Left hindlimb (tissue), 1 donor: ENCODE data around the gene SCN2B.

Experiments used
- DNase-seq: peaks from one replicate; pipeline ENCODE4 v3.0.0-alpha.2; 2018

SCN2B gene

DNA sequence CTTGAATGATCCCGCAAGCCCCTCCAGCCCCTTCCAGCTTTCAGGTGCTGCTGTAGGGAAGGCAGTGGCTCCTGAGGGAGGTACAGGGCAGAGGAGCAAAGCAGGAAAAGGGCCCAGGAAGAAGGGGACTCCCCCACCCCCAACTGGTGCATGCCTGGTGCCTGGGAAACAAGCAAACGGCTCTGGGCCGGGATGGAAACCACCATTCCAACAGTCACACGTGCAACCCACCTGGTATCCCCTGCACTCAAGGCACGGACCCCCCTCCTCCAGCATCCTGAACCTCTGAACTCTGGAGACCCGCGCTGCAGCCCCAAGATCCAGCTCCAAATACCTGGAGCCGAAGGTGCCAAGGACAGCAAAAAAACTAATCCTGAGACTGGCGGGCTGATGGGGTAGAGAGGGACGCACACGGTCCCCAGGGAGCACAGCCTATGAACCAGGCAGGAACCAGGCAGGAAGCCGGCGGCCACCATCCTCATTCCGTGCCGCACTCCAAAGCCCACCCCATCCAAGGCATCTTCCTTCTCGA lies 24.4 kb downstream of the SCN2B start:
- DNase-seq: no peak

DNA sequence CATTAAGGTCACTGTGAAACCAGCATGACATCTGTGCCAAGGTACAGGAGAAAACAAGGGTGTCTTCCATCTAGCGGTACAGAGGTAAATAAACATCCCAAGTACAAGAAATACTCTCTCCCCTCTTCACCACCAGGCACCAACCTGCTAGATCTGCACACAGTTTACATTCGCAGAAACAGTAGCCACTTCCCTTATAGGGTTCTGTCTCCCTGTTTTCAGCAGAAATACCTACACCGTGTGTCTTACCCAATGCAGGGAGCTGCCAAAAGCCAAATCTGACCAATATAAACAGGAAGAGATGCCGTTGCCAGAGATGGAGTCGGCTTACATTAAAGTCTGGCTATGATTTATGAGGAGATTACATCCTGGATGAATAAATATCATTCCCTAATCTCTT lies 25.0 kb downstream of the SCN2B start:
- DNase-seq: no peak

DNA sequence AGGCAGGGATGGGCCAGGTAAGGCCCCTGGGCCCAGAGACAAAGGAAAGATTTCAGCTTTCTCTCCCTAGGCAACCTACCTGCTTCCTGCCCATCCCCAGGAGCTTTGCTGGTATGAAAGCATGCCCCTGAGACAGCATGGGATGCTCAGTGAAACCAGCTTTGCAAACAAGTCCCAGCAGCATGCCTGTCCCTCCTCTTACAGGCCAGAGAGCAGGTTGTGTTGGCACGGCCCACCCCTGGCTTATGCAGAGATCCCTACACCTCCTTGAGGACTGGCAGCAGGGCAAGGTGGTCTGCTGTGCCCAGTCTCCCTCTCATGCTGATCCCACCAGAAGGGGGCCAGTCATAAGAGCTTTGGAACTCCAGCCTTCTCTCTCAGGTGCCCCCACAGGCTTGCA lies 26.9 kb downstream of the SCN2B start:
- DNase-seq: no peak

DNA sequence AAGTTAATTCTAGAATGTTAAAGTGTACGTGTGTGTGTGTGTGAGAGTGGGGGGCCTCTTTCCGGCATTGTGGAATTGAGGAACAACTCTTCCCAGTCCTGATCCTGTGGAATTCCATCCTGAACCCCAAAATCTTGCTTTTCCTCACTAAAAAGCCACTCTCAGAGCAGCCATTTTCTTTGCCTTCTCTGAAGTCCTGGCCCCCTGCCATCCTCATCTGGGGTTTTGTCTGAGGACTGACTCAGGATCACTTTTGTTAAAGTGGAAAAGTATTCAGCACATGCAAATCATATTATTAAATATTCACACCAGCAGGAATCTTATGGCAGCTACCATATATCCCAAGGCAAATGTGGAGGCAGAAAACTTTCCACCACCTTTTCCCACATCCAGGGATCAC lies 27.6 kb downstream of the SCN2B start:
- no peak for DNase-seq

DNA sequence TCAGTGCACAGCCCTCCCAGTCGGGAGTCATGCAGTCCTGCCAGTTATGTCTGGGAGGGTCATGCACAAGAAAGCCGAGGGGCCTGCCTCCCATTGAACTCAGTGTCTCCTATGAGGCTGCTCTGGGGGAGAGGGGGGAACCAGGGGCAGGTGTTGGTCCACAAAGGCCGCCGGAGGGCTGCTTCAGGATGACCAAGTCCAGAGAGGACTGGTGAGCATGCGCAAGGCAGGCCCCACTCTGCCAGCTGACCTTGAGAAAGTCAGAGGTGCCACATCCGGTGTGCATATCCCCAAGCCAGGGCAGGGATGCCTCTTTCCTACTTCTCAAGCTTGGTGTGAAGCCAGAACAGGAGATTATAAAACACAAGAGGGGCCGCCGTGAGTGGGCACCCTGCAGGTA lies 28.2 kb downstream of the SCN2B start:
- no peak for DNase-seq

DNA sequence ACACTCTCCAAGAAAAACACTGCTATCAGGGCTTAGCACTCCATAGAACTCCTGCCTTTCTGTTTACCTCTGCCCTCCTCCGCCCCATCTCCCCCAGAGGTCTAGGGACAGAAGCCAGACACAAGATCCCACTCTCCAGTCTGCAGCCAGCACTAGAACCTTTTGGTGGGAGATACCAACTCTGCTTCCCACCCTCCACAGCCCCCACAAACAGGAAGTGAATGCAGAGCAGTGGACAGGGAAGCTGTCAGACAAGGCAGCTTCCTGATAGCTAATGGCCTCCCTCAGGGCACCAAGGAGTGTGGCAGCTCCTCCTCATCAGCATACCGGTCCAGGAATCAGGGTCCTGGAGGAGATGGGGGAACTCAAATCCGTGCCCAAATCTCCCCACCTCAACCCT lies 28.9 kb downstream of the SCN2B start:
- DNase-seq: no peak

DNA sequence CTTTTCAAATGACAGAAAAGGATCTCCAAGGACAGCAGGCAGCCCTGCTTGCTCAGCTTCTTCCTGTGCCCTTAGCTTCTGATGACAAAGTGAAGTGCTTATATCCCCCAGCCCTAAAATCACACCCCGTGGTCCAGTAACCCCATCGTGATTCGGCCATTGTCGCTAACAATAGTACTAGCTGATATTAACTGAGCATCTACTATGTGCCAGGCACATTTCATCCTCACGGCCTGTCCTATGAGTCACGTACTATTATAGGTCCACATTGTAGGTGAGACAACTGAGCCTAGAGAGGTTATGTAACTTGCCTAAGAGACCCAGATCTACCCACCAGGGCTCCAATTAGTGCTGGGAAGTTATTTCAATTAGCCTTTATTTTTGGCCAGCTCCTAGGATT lies 29.9 kb downstream of the SCN2B start:
- no peak for DNase-seq

DNA sequence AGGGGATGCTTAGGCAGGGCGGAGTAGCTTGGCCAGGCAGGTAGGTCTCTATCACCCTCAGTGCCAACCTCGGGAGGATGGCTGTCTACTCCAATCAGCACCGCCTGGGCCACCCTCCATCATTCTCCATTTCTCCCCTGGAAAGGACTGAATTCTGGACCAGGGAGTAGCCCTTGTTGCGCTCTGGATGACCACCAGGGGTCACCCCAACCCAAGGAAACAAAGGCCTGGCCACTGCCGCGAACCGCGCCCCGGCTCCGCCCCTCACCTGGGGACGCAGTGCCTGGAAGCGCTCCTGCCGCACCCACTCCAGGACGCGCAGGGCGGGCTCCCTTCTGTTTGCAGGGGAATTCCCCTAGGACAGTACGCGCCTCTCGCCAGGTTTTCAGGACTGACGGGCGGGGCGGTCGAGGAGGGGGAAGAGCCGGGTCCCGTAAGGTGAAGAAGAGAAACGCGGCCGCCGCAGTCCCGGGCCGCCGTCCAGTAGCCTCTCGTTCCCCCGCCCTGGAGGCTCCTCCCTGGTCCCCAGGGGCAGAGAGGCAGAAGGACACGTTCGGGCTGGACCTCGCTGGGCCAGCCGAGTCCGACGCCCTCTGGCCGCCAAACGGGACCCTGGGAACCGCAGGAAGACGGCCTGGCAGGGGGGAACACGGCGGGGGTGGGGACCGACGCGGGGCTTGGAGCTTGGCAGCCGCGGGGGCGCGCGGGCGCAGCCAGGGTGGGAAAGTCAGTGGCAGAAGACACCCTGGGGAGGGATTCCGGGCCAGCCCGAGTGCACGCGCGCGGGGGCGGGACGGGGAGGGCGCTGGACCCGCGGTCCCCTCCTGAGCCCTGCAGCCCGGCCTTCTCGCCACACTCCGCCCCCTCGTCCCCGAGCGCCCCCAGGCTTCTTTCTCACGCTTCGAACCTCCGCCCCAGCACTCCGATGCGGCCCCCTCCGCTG lies 30.9 kb downstream of the SCN2B start:
- DNase-seq: peak; percentile 85

DNA sequence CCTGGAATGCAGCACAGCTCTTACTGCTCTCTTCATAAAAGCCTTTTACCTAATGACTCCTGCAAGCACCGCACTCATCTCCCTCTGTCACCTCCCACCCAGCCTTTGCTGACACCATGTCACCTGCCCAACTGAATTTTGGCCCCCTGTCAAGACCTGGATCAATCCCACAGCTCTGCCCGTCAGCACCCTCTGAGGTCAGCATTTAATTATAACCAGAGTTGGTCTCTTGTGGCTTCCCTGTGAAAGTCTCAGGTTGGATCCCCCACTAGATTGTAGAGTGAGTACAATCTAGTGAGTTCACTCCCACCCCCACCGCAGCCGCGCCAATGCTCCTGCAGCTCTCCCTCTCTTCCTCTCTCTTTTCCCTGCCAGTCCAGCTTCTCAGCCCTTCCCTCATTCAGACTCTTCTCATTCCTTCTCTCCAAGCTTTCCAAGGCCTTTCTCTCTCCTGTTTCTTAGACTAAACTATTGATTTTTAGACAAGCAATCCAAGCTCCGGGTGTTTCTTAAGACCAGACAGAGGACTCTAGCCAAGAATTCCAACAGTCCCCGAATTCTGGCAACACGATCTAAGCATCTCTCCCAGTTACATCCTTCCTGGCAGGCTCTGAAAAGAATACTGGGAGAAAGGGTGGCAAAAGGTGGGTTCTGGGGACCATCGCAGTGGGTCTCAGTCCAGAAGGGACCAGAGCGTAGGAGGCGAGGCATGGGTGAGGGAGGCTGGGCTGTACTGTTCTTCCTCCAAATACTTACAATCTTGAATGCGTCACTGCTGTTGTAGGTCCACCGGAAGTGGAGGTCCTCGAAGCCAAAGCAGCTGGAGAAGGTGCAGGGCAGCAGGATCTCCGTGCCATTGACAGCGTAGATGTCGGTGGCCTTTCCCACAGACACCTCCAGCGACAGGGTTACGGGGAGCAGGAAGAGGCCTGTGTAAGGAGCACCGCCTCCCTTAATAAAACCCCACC lies 31.9 kb downstream of the SCN2B start:
- no peak for DNase-seq

DNA sequence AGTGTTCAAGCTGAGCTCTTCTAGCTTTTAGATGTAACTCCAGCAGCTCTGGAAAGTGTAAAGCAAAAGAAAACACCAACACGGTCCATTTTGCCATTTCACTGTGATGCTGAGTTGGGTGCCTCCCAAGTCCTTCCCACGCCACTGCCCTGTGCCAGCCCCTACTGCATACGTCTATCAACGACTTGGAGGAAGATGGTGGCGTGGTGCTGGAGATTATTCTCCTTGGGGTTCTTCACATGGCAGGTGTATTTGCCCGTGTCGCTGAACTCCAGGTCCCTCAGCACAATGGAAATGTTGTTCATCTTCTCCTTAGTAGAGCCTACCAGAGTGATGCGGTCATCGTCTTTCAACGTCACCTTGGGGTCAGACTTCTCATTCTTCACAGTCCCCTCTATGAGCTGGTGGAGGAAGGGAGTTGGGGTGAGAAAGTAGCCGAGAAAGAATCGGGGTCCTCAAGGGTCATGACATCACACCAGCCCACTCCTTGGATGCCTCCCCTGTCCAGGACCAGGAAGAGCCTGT lies 32.7 kb downstream of the SCN2B start:
- DNase-seq: no peak

DNA sequence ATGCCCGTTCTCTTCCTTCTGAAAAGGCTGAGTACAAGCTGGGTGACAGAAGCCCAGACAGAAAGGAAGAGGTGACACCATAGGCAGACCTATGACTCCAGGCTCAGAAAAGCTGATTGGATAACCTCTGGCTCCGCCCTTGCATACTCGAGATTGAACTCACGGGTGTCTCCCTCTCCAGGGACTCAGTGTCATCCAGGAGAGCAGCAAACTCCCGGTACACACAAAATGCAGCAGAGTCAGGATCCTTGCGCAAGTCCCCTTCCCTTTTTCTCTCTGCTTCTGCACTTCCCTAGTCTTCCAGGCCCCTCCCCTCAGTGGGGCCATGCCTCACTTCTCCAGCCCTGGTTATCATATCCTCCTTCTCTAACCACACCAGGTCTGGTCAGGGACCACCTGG lies 33.6 kb downstream of the SCN2B start:
- no peak for DNase-seq

DNA sequence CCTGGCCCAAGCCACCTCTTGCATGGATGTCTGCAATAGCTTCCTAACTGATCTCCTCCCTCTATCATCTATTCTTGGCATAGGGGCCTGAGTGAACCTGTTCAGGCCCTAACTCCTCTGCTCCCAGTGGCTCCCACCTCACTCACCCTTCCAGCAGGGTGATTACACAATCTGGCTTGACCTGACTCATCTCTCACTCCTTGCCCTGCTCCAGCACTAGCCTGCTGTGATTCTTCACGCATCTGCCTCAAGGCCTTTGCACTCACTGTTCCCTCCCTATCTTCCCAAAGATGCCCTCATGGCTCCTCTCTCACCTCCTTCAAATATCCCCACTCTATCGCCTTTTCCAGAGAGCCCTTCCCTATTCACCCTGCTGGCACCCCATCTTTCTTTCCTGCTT lies 34.4 kb downstream of the SCN2B start:
- DNase-seq: no peak

DNA sequence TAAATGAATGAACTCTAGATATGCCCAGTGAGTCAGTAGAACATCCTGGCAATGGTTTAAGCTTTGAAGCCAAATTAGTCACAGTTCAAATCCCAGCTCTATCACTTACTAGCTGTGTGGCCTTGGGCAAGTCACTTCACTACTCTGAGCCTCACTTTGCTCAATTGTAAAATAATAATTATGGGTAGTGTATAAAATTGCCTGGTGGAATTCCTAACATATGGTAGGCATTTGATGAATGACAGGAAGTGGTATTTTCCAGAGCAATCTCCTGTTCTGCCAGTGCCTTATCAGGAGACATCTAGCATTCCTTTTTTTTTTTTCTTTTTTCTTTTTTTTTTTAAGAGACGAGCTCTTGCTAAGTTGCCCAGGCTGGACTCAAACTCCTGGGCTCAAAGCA lies 36.9 kb downstream of the SCN2B start:
- DNase-seq: no peak

DNA sequence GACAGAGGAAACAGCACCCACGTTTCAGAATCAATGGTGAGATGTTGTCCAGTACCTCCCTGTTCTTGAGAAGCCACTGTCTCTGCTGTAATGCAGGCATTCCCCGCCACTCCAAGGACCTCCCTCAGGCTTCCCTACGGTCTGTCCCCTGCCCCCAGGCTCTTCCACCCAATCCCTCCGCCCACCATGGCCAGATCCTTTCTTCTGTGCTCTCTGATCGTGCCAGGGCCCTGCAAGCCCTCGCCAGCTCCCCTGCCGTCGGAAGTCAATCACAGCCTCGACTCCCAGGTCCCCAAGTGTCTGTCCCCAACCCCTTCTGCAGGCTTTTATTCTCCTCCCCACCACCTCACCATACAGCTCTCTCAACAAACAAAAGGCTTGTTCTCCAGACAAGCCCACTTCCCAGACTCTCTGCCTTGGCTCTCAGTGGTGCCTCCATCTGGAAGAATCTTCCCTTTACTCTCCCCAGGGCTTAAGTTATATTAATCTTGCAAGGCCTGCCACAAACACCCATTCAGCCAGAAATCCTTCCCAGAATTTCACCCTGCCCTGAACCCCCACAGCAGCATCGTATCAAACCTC lies 37.5 kb downstream of the SCN2B start:
- DNase-seq: no peak

DNA sequence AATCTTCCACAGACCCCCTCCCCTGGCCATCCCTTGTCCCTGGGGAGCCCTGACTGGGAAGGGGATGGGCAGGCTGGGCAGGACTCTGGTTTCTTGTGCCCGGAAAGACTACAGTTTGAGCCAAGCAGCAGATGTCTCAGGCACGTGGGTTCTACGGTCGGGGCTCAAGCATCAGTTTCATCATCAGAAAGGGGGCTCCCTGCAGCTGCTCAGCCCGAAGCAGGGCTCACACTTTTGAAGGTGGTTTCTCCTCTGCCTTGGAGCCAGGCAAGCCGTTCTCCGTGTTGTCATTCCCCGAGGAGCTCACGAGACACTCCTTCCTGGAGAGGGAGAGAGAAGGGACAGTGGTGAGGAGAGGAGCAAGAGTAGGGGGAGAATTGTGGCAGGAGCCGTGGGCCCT lies 39.6 kb downstream of the SCN2B start:
- DNase-seq: no peak

DNA sequence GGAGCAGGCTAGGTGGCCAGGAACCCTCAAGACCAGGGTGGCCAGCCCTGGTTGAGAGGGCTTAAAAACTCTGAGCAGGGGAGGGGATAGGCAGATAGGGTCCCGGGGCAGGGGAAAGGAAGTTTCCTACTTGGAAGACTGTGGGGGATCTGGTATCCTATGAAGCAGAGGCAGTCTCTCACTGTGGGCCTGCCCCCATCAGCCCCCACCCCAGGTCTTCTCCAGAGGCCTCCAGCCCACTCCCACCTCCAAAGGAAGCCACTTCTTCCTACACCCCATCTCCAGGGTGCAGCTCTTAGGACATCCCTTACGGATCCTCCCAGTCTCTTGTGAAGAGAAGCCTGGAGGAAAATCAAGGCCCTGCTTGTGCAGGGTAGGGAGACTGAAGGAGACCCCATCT lies 40.1 kb downstream of the SCN2B start:
- DNase-seq: no peak

DNA sequence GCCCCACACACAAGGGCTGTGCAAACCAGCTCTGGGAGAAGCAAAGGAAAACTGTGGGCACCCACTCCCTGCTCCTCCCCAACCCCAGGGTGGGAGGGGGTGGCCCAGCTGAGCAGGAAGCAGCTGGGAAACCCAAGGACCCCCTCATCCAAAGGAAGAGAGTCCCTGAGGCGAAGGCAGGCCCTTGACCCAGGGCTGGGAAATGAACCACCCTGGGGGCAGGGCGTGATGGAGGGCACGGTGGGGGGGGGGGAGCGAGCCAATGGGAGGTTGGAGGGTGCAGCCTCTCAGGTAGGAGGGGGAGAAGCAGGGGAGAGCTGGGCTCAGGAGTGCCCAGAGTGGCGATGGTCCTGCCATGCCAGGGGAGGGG lies 40.7 kb downstream of the SCN2B start:
- no peak for DNase-seq

DNA sequence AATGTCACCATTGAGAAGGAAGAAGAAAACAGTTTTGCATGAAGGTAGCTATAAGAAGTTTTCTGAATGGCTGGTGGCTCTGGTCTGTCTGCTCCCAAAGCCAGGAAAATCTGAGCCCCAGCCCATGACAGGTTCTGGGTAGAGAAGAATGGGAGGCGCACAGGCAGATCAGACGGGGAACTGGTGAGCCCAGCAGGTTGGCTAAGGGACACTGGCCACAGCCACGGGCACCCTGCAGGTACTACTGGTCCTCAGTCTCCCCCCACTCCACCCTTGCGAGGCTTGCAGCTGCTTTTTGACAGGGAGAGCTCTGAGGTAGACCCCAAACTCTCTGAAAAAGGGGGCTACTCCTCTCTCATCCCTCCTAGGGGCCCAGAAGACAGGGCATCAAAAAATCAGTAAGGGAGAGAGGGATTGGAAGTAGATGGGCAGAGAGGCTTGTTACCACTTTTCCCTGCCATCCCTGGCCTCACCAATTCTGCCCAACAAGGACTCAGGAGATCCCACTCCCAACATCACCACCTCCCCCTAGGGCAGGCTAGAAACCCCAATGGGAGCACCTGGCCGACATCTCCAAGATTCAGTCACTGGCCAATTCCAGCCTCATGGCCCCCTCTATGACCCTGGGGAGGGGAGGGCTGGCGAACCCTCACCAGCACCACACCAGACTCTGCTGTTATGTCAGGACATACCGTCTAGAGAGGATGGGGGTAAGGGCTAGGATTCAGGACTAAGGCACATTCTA lies 41.2 kb downstream of the SCN2B start:
- DNase-seq: no peak

DNA sequence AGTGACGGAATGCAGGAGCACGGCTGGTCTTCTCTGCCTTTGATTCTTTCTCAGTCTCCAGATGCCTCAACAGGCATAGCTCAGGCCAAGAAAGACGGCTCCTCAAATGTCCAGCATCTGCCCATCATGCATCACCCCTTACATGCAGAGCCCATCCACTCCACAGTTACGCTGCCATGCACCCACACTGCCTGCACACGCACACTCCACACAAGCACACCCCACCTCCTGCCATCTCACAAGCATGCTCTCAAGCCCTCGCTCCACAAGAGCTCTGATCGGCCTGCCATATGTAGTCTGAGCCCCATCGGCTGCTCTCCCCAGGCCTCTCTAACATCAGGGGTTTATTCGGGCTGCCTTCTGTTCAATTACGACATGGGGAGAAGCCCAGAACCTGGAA lies 42.6 kb downstream of the SCN2B start:
- no peak for DNase-seq

DNA sequence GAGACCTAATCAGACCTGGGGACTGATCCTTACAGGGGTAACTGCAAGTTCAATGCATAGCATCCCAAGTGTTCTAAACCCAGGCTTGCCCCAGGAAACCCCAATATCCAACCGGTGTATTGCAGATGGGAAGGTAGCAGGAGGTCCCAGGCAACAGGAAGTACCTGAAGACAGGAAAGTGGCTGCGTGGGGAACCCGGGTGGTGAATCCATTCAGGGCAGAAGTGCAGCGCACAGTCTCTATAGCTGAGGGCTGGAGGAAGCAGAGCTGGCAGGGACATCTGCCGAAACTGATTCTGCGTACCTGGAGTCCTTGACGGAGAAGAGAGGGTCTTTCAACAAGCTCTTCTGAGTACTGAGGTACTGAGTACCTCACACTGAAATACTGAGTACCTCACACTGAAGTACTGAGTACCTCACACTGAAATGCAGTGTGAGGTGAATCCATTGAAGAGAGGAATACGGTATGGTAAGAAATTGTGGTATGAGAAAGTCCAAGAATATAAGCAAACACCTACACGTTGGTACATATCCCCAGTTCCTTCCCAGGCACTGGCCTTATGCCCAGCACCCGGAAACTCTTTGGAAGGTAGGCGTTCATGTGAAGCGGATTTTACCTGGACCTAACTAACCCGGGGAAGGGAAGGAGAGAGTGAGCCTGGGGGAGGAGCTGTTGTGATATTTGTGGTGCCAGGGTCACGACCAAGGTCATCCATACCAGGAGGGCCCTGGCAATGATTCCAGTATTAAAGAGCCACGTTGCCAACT lies 43.9 kb downstream of the SCN2B start:
- DNase-seq: no peak

DNA sequence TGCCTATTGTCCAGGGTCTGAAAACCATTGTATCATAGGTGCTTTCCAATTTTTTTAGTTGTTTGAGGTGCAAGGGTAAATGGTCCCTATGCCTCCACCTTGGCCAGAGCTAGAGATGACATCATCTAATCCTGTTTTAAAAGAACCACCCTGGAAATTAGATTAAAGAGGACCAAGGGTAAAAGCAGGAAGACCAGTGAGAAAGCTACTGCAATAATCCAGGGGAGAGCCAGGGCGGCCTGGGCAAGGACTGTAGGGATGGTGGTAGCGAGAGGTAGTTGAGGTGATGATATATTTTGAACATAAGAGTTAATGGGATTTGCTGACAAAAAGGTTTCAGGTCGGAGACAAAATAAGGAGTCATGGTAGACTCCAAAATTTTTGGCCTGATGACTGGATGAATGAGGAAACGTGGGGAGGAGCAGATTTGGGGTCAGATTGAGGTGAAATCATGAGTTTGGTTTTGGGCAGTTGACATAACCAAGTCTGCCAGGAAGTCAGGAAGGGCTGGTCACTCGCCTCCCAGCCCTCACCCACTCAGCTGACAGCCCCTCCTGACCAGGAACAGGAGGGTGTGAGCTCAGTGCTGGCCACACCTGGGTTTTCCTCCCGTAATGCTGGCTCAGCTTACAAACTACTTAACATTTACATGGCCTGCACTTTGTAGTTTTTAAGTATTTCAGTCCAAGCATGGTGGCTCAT lies 46.8 kb downstream of the SCN2B start:
- no peak for DNase-seq
